IMR-90 (cell line): ENCODE measurements around the gene LIN9. TPM values are rescaled to one million over a fixed set of nuclear protein-coding genes. Genes with fewer than 3 reads are reported as not detected.

Source experiments
- ATAC-seq: fragments of 200-7000 bp; cut with Tn5 transposase; 2 replicates; pipeline ENCODE4 v1.9.1; 2020; ENCODE audit warnings: low read depth, mild to moderate bottlenecking, moderate library complexity
- BruUV-seq: library from RNA; stranded (reverse); fragments of 400-500 nt; replicated peaks from 2 replicates; lab custom pipeline; 2021; lab: Mats Ljungman, UMichigan
- CTCF ChIA-PET: fragments of 300-600 bp; formaldehyde crosslinking; extraction: SDS; loops from one replicate; lab custom pipeline; 2021; ENCODE audit warnings: antibody characterized with exemption; lab: Yijun Ruan, JAX
- POLR2A ChIA-PET: fragments of 300-600 bp; sonication (Branson Sonifier 250); formaldehyde crosslinking; loops from one replicate; lab custom pipeline; 2022; ENCODE audit warnings: antibody characterized with exemption; ENCODE audit not compliant: unreplicated experiment; lab: Charles Lee
- DNase-seq: peaks from one replicate; pipeline ENCODE4 v3.0.0; 2013
- H2AFZ ChIP-seq: replicated peaks from 2 replicates; pipeline ENCODE3; 2013; ENCODE audit warnings: low read length, mild to moderate bottlenecking; ENCODE audit not compliant: poor library complexity
- H2AK5ac ChIP-seq: 2 replicates; pipeline ENCODE4 v1.6.1; 2013; ENCODE audit warnings: low read depth, low read length, inconsistent platforms
- H2AK9ac ChIP-seq: replicated peaks from 2 replicates; pipeline ENCODE3; 2013; ENCODE audit warnings: mild to moderate bottlenecking, low read depth, low read length, moderate library complexity; ENCODE audit not compliant: poor library complexity
- H2BK120ac ChIP-seq: 2 replicates; pipeline ENCODE4 v1.6.1; 2013; ENCODE audit warnings: low read depth, low read length, inconsistent platforms
- H2BK15ac ChIP-seq: 3 replicates; pipeline ENCODE4 v1.6.1; 2013; ENCODE audit warnings: low read depth, low read length, inconsistent platforms
- H2BK20ac ChIP-seq: 2 replicates; pipeline ENCODE4 v1.6.1; 2013; ENCODE audit warnings: low read depth, mild to moderate bottlenecking, inconsistent platforms, low read length, moderate library complexity
- H2BK5ac ChIP-seq: 2 replicates; pipeline ENCODE4 v1.6.1; 2013; ENCODE audit warnings: mild to moderate bottlenecking, low read depth, low read length, inconsistent platforms; ENCODE audit not compliant: poor library complexity, severe bottlenecking
- H3K14ac ChIP-seq: replicated peaks from 2 replicates; pipeline ENCODE4 v1.6.1; 2013; ENCODE audit warnings: low read depth, low read length, inconsistent platforms
- H3K18ac ChIP-seq: 2 replicates; pipeline ENCODE4 v1.6.1; 2013; ENCODE audit warnings: low read depth, low read length, control low read depth
- H3K23ac ChIP-seq: 2 replicates; pipeline ENCODE4 v1.6.1; 2013; ENCODE audit warnings: low read depth, low read length, inconsistent platforms
- H3K27ac ChIP-seq: 2 replicates; pipeline ENCODE4 v1.5.1; 2013; ENCODE audit warnings: mild to moderate bottlenecking, control low read depth, low read length; ENCODE audit not compliant: insufficient read depth
- H3K27me3 ChIP-seq: 2 replicates; pipeline ENCODE4 v1.6.1; 2013; ENCODE audit warnings: low read length; ENCODE audit not compliant: control insufficient read depth, insufficient read depth
- H3K36me3 ChIP-seq: 2 replicates; pipeline ENCODE4 v1.6.1; 2013; ENCODE audit warnings: low read length, mixed read lengths; ENCODE audit not compliant: control insufficient read depth, insufficient read depth
- H3K4ac ChIP-seq: 2 replicates; pipeline ENCODE4 v1.6.1; 2013; ENCODE audit warnings: low read depth, low read length, inconsistent platforms
- H3K4me1 ChIP-seq: 2 replicates; pipeline ENCODE4 v1.6.1; 2013; ENCODE audit warnings: low read length, mixed read lengths; ENCODE audit not compliant: control insufficient read depth, insufficient read depth
- H3K4me2 ChIP-seq: 2 replicates; pipeline ENCODE4 v1.6.1; 2013; ENCODE audit warnings: low read depth, mild to moderate bottlenecking, control low read depth, low read length, moderate library complexity
- H3K4me3 ChIP-seq: 2 replicates; pipeline ENCODE4 v1.5.1; 2013; ENCODE audit warnings: low read depth, mild to moderate bottlenecking, control low read depth, low read length, moderate library complexity; ENCODE audit not compliant: insufficient read depth
- H3K56ac ChIP-seq: 2 replicates; pipeline ENCODE4 v1.6.1; 2013; ENCODE audit warnings: low read length, inconsistent platforms; ENCODE audit not compliant: insufficient read depth; ENCODE audit errors: extremely low read depth
- H3K79me1 ChIP-seq, 2 experiments: 2 replicates each; pipeline ENCODE4 v1.6.1; 2013; ENCODE audit warnings: low read length in 2 of 2, inconsistent platforms in 1 of 2, low read depth in 1 of 2
- H3K9ac ChIP-seq: 2 replicates; pipeline ENCODE4 v1.6.1; 2013; ENCODE audit warnings: low read depth, low read length, control low read depth
- H3K9me1 ChIP-seq: 2 replicates; pipeline ENCODE4 v1.6.1; 2013; ENCODE audit warnings: low read length, inconsistent platforms; ENCODE audit not compliant: insufficient read depth
- H3K9me3 ChIP-seq: 2 replicates; pipeline ENCODE4 v1.6.1; 2013; ENCODE audit warnings: low read length; ENCODE audit not compliant: control insufficient read depth, insufficient read depth
- H4K20me1 ChIP-seq: 2 replicates; pipeline ENCODE4 v1.6.1; 2013; ENCODE audit warnings: low read length, inconsistent platforms; ENCODE audit not compliant: insufficient read depth
- H4K5ac ChIP-seq: 2 replicates; pipeline ENCODE4 v1.6.1; 2013; ENCODE audit warnings: mild to moderate bottlenecking, low read depth, low read length, control low read depth
- H4K8ac ChIP-seq, 2 experiments: 2 replicates each; pipeline ENCODE4 v1.6.1; 2013; ENCODE audit warnings: low read depth in 2 of 2, low read length in 2 of 2, control low read depth in 1 of 2, inconsistent platforms in 1 of 2
- H4K91ac ChIP-seq: 2 replicates; pipeline ENCODE4 v1.6.1; 2013; ENCODE audit warnings: low read depth, low read length, inconsistent platforms; ENCODE audit not compliant: insufficient read depth
- BHLHE40 ChIP-seq: fragments of 150-350 bp; IDR thresholded peaks from 2 replicates; pipeline ENCODE4 v1.6.1; 2016; ENCODE audit warnings: mild to moderate bottlenecking, low read depth, low read length
- CEBPB ChIP-seq: IDR thresholded peaks from 2 replicates; pipeline ENCODE4 v1.6.1; 2012; ENCODE audit warnings: low read depth, low read length, improper control_type of control experiment
- CHD1 ChIP-seq: IDR thresholded peaks from 2 replicates; pipeline ENCODE4 v1.6.1; 2012; ENCODE audit warnings: low read depth, low read length, improper control_type of control experiment
- FOS ChIP-seq: fragments of 150-350 bp; IDR thresholded peaks from 2 replicates; pipeline ENCODE4 v1.6.1; 2016; ENCODE audit warnings: low read depth, low read length
- MAFK ChIP-seq: IDR thresholded peaks from 2 replicates; pipeline ENCODE4 v1.6.1; 2012; ENCODE audit warnings: low read depth, low read length, improper control_type of control experiment
- MAZ ChIP-seq: IDR thresholded peaks from 2 replicates; pipeline ENCODE4 v1.6.1; 2012; ENCODE audit warnings: low read depth, mild to moderate bottlenecking, low read length, improper control_type of control experiment, moderate library complexity, borderline replicate concordance
- MXI1 ChIP-seq: IDR thresholded peaks from 2 replicates; pipeline ENCODE4 v1.6.1; 2012; ENCODE audit warnings: low read depth, mild to moderate bottlenecking, low read length, moderate library complexity, borderline replicate concordance
- NFE2L2 ChIP-seq: fragments of 150-350 bp; IDR thresholded peaks from 2 replicates; pipeline ENCODE4 v1.6.1; 2016; ENCODE audit warnings: low read depth, mild to moderate bottlenecking, low read length
- POLR2A ChIP-seq: IDR thresholded peaks from 2 replicates; pipeline ENCODE4 v1.6.1; 2012; ENCODE audit warnings: mild to moderate bottlenecking, low read depth, low read length
- RAD21 ChIP-seq: IDR thresholded peaks from 2 replicates; pipeline ENCODE4 v1.6.1; 2012; ENCODE audit warnings: low read length, improper control_type of control experiment
- RCOR1 ChIP-seq: IDR thresholded peaks from 2 replicates; pipeline ENCODE4 v1.6.1; 2012; ENCODE audit warnings: mild to moderate bottlenecking, low read length, improper control_type of control experiment; ENCODE audit not compliant: insufficient replicate concordance
- RFX5 ChIP-seq: IDR thresholded peaks from 2 replicates; pipeline ENCODE4 v1.8.0; 2012; ENCODE audit warnings: low read depth, mild to moderate bottlenecking, low read length, moderate library complexity
- SMC3 ChIP-seq: fragments of 150-350 bp; IDR thresholded peaks from 2 replicates; pipeline ENCODE4 v1.6.1; 2016; ENCODE audit warnings: low read depth, mild to moderate bottlenecking, antibody characterized with exemption, low read length, moderate library complexity
- dilution Hi-C: fragments of 300-500 bp; cut with HindIII; formaldehyde crosslinking; loops from one replicate; pipeline ENCODE4 v1.14.3; 2018; ENCODE audit warnings: low sequenced_read_pairs; ENCODE audit not compliant: unreplicated experiment
- in situ Hi-C: fragments of 300-500 bp; cut with MboI; formaldehyde crosslinking; loops from 3 replicates; pipeline ENCODE4 v1.14.3; 2019; ENCODE audit warnings: low sequenced_read_pairs, inconsistent platforms, mixed read lengths
- intact Hi-C: fragments of 100-400 bp; cut with micrococcal nuclease; formaldehyde crosslinking; loops from 2 replicates; pipeline ENCODE4 v1.10.0; 2022
- polyA plus RNA-seq, 3 experiments: library from polyadenylated mRNA; depleted of rRNA; stranded (reverse); fragments of >200 nt; gene quantifications; 2 replicates each; pipeline ENCODE4 v1.2.3, GENCODE V29; 2012; ENCODE audit warnings: low replicate concordance in 1 of 3
- total RNA-seq: library from RNA; depleted of rRNA; stranded (reverse); fragments of >200 nt; gene quantifications from 2 replicates; pipeline ENCODE4 v1.2.3, GENCODE V29; 2012
- TF ChIP-seq, protein P1 (sequence below): fragments of 150-350 bp; IDR thresholded peaks from 2 replicates; pipeline ENCODE4 v1.6.1; 2017; ENCODE audit warnings: mild to moderate bottlenecking, antibody characterized with exemption, low read length, low read depth
- TF ChIP-seq, protein P2 (sequence below): conservative IDR thresholded peaks from 2 replicates; pipeline ENCODE4 v1.5.1; 2012; ENCODE audit warnings: mild to moderate bottlenecking, low read depth, low read length, improper control_type of control experiment
- TF ChIP-seq, protein P3 (sequence below): fragments of 150-350 bp; IDR thresholded peaks from 2 replicates; pipeline ENCODE4 v1.6.1; 2016; ENCODE audit warnings: low read depth, mild to moderate bottlenecking, low read length, moderate library complexity, borderline replicate concordance

The LIN9 gene
- total and polyA plus RNA-seq, 2 of the 4 experiments (the other 2 are of a cell fraction): 2.3 to 3.9 TPM

DNA sequence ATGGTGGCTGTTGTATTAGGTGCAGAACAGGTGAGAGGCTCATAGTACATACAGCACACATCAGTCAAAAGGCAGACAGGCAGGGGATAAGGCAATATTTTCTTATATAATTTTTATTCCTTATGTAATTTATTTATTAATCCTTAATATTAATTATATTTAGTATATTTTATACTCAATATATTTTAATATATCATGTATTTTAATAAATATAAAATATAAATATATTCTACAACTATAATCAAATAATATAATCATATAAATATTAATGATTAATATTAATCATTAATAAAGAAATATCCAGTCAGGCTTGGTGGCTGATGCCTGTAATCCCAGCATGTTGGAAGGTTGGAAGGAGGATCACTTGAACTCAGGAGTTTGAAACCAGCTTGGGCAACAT is 104.8 kb downstream of the LIN9 start:
- Histone ChIP-seq H2BK5ac (no peak overlapping the region), H2AFZ (no peak overlapping the region), H3K4me2 (no peak overlapping the region), H3K27me3 (peaks cover 17% of the 10 kb centered on the region), H3K79me1 (no peaks in the 10 kb centered on the region), H3K56ac (no peak overlapping the region), H3K4ac (no peak overlapping the region), H4K91ac (no peak overlapping the region), H4K8ac (no peak overlapping the region), H2BK15ac (no peak overlapping the region), H3K23ac (no peak overlapping the region), H2BK20ac (no peak overlapping the region), H2AK9ac (no peak overlapping the region), H4K20me1 (no peaks in the 10 kb centered on the region), H3K36me3 (no peaks in the 10 kb centered on the region), H2AK5ac (no peak overlapping the region), H3K9me3 (no peaks in the 10 kb centered on the region), H3K9me1 (no peaks in the 10 kb centered on the region), H3K18ac (no peak overlapping the region), H3K4me1 (no peaks in the 10 kb centered on the region), H4K5ac (no peak overlapping the region), H3K4me3 (no peak overlapping the region), H3K27ac (no peak overlapping the region), H2BK120ac (no peak overlapping the region), H3K14ac (no peak overlapping the region), H3K9ac (no peak overlapping the region)
- DNase-seq (no peak), ATAC-seq (no peak)
- BruUV-seq: no TSS peak
- POLR2A ChIA-PET: no interaction called here
- CTCF ChIA-PET: no interaction called here
- dilution Hi-C loops (no loop called here), intact Hi-C loops (loop anchor here (10.0 kb wide), 1 partner anchor 131 kb away; no protein-coding TSS in a partner anchor), in situ Hi-C loops (no loop called here)
- TF ChIP-seq MAZ (no peak), MXI1 (no peak), RCOR1 (no peak), SMC3 (no peak), NFE2L2 (no peak), CEBPB (no peak), MAFK (no peak), BHLHE40 (no peak), RAD21 (no peak), CHD1 (no peak), POLR2A (no peak), FOS (no peak), RFX5 (no peak)
- TF ChIP-seq, protein P1, sequence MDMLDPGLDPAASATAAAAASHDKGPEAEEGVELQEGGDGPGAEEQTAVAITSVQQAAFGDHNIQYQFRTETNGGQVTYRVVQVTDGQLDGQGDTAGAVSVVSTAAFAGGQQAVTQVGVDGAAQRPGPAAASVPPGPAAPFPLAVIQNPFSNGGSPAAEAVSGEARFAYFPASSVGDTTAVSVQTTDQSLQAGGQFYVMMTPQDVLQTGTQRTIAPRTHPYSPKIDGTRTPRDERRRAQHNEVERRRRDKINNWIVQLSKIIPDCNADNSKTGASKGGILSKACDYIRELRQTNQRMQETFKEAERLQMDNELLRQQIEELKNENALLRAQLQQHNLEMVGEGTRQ: no peak
- TF ChIP-seq, protein P2, sequence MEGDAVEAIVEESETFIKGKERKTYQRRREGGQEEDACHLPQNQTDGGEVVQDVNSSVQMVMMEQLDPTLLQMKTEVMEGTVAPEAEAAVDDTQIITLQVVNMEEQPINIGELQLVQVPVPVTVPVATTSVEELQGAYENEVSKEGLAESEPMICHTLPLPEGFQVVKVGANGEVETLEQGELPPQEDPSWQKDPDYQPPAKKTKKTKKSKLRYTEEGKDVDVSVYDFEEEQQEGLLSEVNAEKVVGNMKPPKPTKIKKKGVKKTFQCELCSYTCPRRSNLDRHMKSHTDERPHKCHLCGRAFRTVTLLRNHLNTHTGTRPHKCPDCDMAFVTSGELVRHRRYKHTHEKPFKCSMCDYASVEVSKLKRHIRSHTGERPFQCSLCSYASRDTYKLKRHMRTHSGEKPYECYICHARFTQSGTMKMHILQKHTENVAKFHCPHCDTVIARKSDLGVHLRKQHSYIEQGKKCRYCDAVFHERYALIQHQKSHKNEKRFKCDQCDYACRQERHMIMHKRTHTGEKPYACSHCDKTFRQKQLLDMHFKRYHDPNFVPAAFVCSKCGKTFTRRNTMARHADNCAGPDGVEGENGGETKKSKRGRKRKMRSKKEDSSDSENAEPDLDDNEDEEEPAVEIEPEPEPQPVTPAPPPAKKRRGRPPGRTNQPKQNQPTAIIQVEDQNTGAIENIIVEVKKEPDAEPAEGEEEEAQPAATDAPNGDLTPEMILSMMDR: no peak
- TF ChIP-seq, protein P3, sequence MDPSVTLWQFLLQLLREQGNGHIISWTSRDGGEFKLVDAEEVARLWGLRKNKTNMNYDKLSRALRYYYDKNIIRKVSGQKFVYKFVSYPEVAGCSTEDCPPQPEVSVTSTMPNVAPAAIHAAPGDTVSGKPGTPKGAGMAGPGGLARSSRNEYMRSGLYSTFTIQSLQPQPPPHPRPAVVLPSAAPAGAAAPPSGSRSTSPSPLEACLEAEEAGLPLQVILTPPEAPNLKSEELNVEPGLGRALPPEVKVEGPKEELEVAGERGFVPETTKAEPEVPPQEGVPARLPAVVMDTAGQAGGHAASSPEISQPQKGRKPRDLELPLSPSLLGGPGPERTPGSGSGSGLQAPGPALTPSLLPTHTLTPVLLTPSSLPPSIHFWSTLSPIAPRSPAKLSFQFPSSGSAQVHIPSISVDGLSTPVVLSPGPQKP: no peak
